WTC11 (cell line): Measurements from ENCODE around the gene MAP3K1. TPM values are rescaled to one million over a fixed set of nuclear protein-coding genes. Genes with fewer than 3 reads are reported as not detected.

Source experiments
- ATAC-seq: fragments of 200-7000 bp; cut with Tn5 transposase; 2 replicates; pipeline ENCODE4 v1.10.0; 2021; ENCODE audit warnings: mild to moderate bottlenecking, moderate library complexity
- CTCF ChIA-PET: fragments of 300-600 bp; sonication (Branson Sonifier 250); formaldehyde crosslinking; loops from one replicate; lab custom pipeline; 2021; ENCODE audit warnings: antibody characterized with exemption; lab: Charles Lee
- POLR2A ChIA-PET: fragments of 350-600 bp; sonication (Branson Sonifier 250); formaldehyde crosslinking; loops from one replicate; lab custom pipeline; 2021; ENCODE audit warnings: antibody characterized with exemption; lab: Charles Lee
- DNase-seq: peaks from one replicate; pipeline ENCODE4 v3.0.0; 2021; ENCODE audit warnings: low spot score
- H3K27ac Mint-ChIP-seq: 2 replicates; pipeline ENCODE4 v1.8.0; 2021; ENCODE audit warnings: mixed read lengths
- H3K27me3 Mint-ChIP-seq: 2 replicates; pipeline ENCODE4 v1.8.0; 2021; ENCODE audit warnings: low read depth, mild to moderate bottlenecking, moderate library complexity, mixed read lengths
- H3K36me3 Mint-ChIP-seq: 2 replicates; pipeline ENCODE4 v1.8.0; 2021; ENCODE audit warnings: mixed read lengths
- H3K4me1 Mint-ChIP-seq: 2 replicates; pipeline ENCODE4 v1.8.0; 2022; ENCODE audit warnings: mixed read lengths
- H3K4me3 Mint-ChIP-seq: 2 replicates; pipeline ENCODE4 v1.8.0; 2021; ENCODE audit warnings: mild to moderate bottlenecking, moderate library complexity, mixed read lengths
- H3K9me3 Mint-ChIP-seq: 2 replicates; pipeline ENCODE4 v1.8.0; 2021; ENCODE audit warnings: mixed read lengths
- ATF1 ChIP-seq: sonication (generic); formaldehyde crosslinking; IDR thresholded peaks from 2 replicates; pipeline ENCODE4 v1.8.1; 2023; ENCODE audit warnings: mild to moderate bottlenecking, moderate library complexity, missing genetic modification reagents
- CDX4 ChIP-seq: fragments of 250-450 bp; sonication (Bioruptor Pico); IDR thresholded peaks from 2 replicates; pipeline ENCODE4 v1.9.0; 2021; ENCODE audit warnings: moderate library complexity, mild to moderate bottlenecking, inconsistent platforms, borderline replicate concordance
- CREB1 ChIP-seq: sonication (generic); formaldehyde crosslinking; IDR thresholded peaks from 2 replicates; pipeline ENCODE4 v1.8.0; 2023; ENCODE audit warnings: mild to moderate bottlenecking, missing genetic modification reagents
- ELF4 ChIP-seq: sonication (generic); formaldehyde crosslinking; IDR thresholded peaks from 2 replicates; pipeline ENCODE4 v1.8.1; 2022; ENCODE audit warnings: low read depth, mild to moderate bottlenecking, moderate library complexity, missing genetic modification reagents
- FOXK1 ChIP-seq: sonication (generic); formaldehyde crosslinking; IDR thresholded peaks from 2 replicates; pipeline ENCODE4 v1.8.0; 2022; ENCODE audit warnings: mild to moderate bottlenecking, moderate library complexity, missing genetic modification reagents
- GTF2I ChIP-seq: fragments of 250-450 bp; sonication (Bioruptor Pico); conservative IDR thresholded peaks from 2 replicates; pipeline ENCODE4 v1.4.0; 2021; ENCODE audit warnings: mild to moderate bottlenecking
- HMGA2 ChIP-seq: fragments of 250-450 bp; sonication (Bioruptor Pico); IDR thresholded peaks from 2 replicates; pipeline ENCODE4 v1.4.0; 2021; ENCODE audit warnings: mild to moderate bottlenecking, moderate library complexity
- JAZF1 ChIP-seq: fragments of 250-450 bp; sonication (Bioruptor Pico); IDR thresholded peaks from 2 replicates; pipeline ENCODE4 v1.9.0; 2021; ENCODE audit warnings: moderate library complexity, mild to moderate bottlenecking, inconsistent platforms
- NFATC4 ChIP-seq: fragments of 250-450 bp; sonication (Bioruptor Pico); IDR thresholded peaks from 2 replicates; pipeline ENCODE4 v1.9.0; 2021; ENCODE audit warnings: mild to moderate bottlenecking
- NFE2L1 ChIP-seq: sonication (generic); formaldehyde crosslinking; IDR thresholded peaks from 2 replicates; pipeline ENCODE4 v1.8.1; 2023; ENCODE audit warnings: missing genetic modification reagents
- NR1H2 ChIP-seq: sonication (generic); formaldehyde crosslinking; IDR thresholded peaks from 2 replicates; pipeline ENCODE4 v1.9.0; 2021; ENCODE audit warnings: mild to moderate bottlenecking, moderate library complexity, missing genetic modification reagents
- OVOL2 ChIP-seq: fragments of 250-450 bp; sonication (Bioruptor Pico); IDR thresholded peaks from 2 replicates; pipeline ENCODE4 v1.9.0; 2021; ENCODE audit warnings: mild to moderate bottlenecking, borderline replicate concordance
- STAT6 ChIP-seq: sonication (generic); formaldehyde crosslinking; conservative IDR thresholded peaks from 2 replicates; pipeline ENCODE4 v1.8.1; 2023; ENCODE audit warnings: mild to moderate bottlenecking, low read depth, missing genetic modification reagents, moderate library complexity
- TEAD1 ChIP-seq: sonication (generic); formaldehyde crosslinking; IDR thresholded peaks from 2 replicates; pipeline ENCODE4 v1.8.0; 2022; ENCODE audit warnings: mild to moderate bottlenecking, missing genetic modification reagents
- TEAD4 ChIP-seq: sonication (generic); formaldehyde crosslinking; IDR thresholded peaks from 2 replicates; pipeline ENCODE4 v1.8.0; 2022; ENCODE audit warnings: mild to moderate bottlenecking, missing genetic modification reagents
- ZMAT4 ChIP-seq: fragments of 250-450 bp; sonication (Bioruptor Pico); IDR thresholded peaks from 2 replicates; pipeline ENCODE4 v1.9.0; 2021; ENCODE audit warnings: mild to moderate bottlenecking
- ZNF232 ChIP-seq: sonication (generic); formaldehyde crosslinking; IDR thresholded peaks from 2 replicates; pipeline ENCODE4 v1.8.0; 2022; ENCODE audit warnings: mild to moderate bottlenecking, missing genetic modification reagents
- ZNF317 ChIP-seq: sonication (generic); formaldehyde crosslinking; IDR thresholded peaks from 2 replicates; pipeline ENCODE4 v1.8.1; 2023; ENCODE audit warnings: low read depth, mild to moderate bottlenecking, moderate library complexity, missing genetic modification reagents, borderline replicate concordance
- ZNF396 ChIP-seq: fragments of 250-450 bp; sonication (Bioruptor Pico); IDR thresholded peaks from 2 replicates; pipeline ENCODE4 v1.8.0; 2021; ENCODE audit warnings: mild to moderate bottlenecking, moderate library complexity, borderline replicate concordance
- ZNF416 ChIP-seq: fragments of 250-450 bp; sonication (Bioruptor Pico); IDR thresholded peaks from 2 replicates; pipeline ENCODE4 v1.9.0; 2021; ENCODE audit warnings: mild to moderate bottlenecking, inconsistent platforms
- total RNA-seq: library from RNA; stranded (reverse); gene quantifications from 3 replicates; pipeline ENCODE4 v1.2.3, GENCODE V29; 2021
- TF ChIP-seq, protein P1 (sequence below): sonication (generic); formaldehyde crosslinking; IDR thresholded peaks from 2 replicates; pipeline ENCODE4 v1.8.1; 2023; ENCODE audit warnings: mild to moderate bottlenecking, moderate library complexity, missing genetic modification reagents
- TF ChIP-seq, protein P2 (sequence below): fragments of 250-450 bp; sonication (Bioruptor Pico); IDR thresholded peaks from 2 replicates; pipeline ENCODE4 v1.9.0; 2021; ENCODE audit warnings: mild to moderate bottlenecking
- TF ChIP-seq, protein P3 (sequence below): sonication (generic); formaldehyde crosslinking; conservative IDR thresholded peaks from 2 replicates; pipeline ENCODE4 v1.8.1; 2022; ENCODE audit warnings: mild to moderate bottlenecking, missing genetic modification reagents
- TF ChIP-seq, protein P4 (sequence below): sonication (generic); formaldehyde crosslinking; IDR thresholded peaks from 2 replicates; pipeline ENCODE4 v1.8.1; 2022; ENCODE audit warnings: missing genetic modification reagents, borderline replicate concordance

The MAP3K1 gene
- total RNA-seq, 1 experiment from 2014 or later = 16.3 TPM

DNA sequence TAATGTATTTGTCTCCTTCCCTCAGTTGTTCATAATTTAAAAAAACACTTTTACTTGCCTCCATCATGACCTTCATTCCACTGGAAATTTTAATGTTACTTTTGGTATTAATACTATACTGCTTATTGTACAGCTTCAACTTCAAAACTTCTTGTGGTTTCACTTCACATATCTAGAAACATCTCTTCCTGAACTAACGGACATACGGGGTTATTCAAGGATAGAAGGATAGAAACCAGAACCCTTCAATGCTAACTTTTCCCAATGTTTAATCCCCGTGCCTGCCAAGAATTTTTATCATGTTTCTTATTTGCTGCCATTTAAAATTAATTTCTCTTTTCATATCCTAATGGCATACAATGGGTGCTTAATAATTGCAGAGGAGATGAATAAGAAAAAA, 57.7 kb downstream of the MAP3K1 start:
- Mint-ChIP-seq H3K27ac (no peak overlapping the region), H3K9me3 (no peaks in the 10 kb centered on the region), H3K27me3 (no peaks in the 10 kb centered on the region), H3K4me3 (no peak overlapping the region), H3K4me1 (no peaks in the 10 kb centered on the region), H3K36me3 (peaks cover 33% of the 10 kb centered on the region)
- POLR2A ChIA-PET = no interaction called here
- TF ChIP-seq NR1H2 (CRISPR knock-in tag) (no peak), ZNF396 (no peak), ZNF416 (no peak), TEAD1 (no peak), NFE2L1 (no peak), ZNF317 (CRISPR knock-in tag) (no peak), JAZF1 (CRISPR knock-in tag) (no peak), FOXK1 (CRISPR knock-in tag) (no peak), STAT6 (CRISPR knock-in tag) (no peak), ELF4 (no peak), ATF1 (CRISPR knock-in tag) (no peak), CDX4 (CRISPR knock-in tag) (no peak), ZMAT4 (CRISPR knock-in tag) (no peak), NFATC4 (no peak)
- TF ChIP-seq, protein P1, sequence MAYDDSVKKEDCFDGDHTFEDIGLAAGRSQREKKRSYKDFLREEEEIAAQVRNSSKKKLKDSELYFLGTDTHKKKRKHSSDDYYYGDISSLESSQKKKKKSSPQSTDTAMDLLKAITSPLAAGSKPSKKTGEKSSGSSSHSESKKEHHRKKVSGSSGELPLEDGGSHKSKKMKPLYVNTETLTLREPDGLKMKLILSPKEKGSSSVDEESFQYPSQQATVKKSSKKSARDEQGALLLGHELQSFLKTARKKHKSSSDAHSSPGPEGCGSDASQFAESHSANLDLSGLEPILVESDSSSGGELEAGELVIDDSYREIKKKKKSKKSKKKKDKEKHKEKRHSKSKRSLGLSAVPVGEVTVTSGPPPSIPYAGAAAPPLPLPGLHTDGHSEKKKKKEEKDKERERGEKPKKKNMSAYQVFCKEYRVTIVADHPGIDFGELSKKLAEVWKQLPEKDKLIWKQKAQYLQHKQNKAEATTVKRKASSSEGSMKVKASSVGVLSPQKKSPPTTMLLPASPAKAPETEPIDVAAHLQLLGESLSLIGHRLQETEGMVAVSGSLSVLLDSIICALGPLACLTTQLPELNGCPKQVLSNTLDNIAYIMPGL (CRISPR knock-in tag) = no peak
- TF ChIP-seq, protein P2, sequence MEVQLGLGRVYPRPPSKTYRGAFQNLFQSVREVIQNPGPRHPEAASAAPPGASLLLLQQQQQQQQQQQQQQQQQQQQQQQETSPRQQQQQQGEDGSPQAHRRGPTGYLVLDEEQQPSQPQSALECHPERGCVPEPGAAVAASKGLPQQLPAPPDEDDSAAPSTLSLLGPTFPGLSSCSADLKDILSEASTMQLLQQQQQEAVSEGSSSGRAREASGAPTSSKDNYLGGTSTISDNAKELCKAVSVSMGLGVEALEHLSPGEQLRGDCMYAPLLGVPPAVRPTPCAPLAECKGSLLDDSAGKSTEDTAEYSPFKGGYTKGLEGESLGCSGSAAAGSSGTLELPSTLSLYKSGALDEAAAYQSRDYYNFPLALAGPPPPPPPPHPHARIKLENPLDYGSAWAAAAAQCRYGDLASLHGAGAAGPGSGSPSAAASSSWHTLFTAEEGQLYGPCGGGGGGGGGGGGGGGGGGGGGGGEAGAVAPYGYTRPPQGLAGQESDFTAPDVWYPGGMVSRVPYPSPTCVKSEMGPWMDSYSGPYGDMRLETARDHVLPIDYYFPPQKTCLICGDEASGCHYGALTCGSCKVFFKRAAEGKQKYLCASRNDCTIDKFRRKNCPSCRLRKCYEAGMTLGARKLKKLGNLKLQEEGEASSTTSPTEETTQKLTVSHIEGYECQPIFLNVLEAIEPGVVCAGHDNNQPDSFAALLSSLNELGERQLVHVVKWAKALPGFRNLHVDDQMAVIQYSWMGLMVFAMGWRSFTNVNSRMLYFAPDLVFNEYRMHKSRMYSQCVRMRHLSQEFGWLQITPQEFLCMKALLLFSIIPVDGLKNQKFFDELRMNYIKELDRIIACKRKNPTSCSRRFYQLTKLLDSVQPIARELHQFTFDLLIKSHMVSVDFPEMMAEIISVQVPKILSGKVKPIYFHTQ = no peak
- TF ChIP-seq, protein P3, sequence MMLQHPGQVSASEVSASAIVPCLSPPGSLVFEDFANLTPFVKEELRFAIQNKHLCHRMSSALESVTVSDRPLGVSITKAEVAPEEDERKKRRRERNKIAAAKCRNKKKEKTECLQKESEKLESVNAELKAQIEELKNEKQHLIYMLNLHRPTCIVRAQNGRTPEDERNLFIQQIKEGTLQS = no peak
- no peak for ATAC-seq
- CTCF ChIA-PET = no interaction called here
- no peak for DNase-seq

DNA sequence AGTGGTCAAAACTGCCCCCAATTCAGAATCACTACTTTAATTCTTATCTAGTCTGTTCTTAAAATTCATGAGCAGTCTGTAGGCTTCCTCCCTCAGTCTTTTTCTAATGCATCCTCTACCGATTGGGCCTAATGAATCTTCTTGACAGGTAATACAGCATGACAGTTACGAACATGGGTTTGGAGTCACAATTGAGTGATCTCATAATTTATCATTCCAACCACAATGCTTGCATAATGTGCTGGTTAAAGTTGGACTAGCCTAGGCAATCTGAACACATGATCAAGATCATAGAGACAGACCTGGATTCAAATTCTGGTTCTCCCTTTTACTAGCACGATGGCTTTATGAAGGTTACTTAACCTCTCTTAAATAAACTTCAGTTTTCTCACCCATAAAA, 61.0 kb downstream of the MAP3K1 start:
- no peak overlapping the region for H3K4me3 Mint-ChIP-seq
- POLR2A ChIA-PET = no interaction called here
- H3K4me1 Mint-ChIP-seq = no peaks in the 10 kb centered on the region
- ATAC-seq (no peak), DNase-seq (no peak)
- no peak overlapping the region for H3K27ac Mint-ChIP-seq
- no peaks in the 10 kb centered on the region for H3K9me3 Mint-ChIP-seq
- H3K36me3 Mint-ChIP-seq = peaks cover 38% of the 10 kb centered on the region
- CTCF ChIA-PET = no interaction called here
- no peak for TF ChIP-seq ZNF317 (CRISPR knock-in tag)
- no peak for TF ChIP-seq NFATC4
- no peak for TF ChIP-seq ZNF232 (CRISPR knock-in tag)
- no peak for TF ChIP-seq HMGA2 (CRISPR knock-in tag)
- TF ChIP-seq, protein P4, sequence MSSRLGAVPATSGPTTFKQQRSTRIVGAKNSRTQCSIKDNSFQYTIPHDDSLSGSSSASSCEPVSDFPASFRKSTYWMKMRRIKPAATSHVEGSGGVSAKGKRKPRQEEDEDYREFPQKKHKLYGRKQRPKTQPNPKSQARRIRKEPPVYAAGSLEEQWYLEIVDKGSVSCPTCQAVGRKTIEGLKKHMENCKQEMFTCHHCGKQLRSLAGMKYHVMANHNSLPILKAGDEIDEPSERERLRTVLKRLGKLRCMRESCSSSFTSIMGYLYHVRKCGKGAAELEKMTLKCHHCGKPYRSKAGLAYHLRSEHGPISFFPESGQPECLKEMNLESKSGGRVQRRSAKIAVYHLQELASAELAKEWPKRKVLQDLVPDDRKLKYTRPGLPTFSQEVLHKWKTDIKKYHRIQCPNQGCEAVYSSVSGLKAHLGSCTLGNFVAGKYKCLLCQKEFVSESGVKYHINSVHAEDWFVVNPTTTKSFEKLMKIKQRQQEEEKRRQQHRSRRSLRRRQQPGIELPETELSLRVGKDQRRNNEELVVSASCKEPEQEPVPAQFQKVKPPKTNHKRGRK (CRISPR knock-in tag) = no peak
- no peak for TF ChIP-seq TEAD4
- TF ChIP-seq GTF2I (CRISPR knock-in tag) = no peak
- no peak for TF ChIP-seq CREB1
- TF ChIP-seq OVOL2 = no peak
- H3K27me3 Mint-ChIP-seq = no peaks in the 10 kb centered on the region
